SKM-1 (cell line): Measurements from ENCODE around the gene MEGF8.
"Not testable (repeated sequence)": the region's sequence is repeated elsewhere in the genome, so short reads cannot be mapped to it uniquely, and the experiment has no call there.

Experiments used
- DNase-seq: peaks from one replicate; lab custom pipeline; 2025; ENCODE audit not compliant: unreplicated experiment; lab: John Stamatoyannopoulos, UW

Gene MEGF8

GRCh38 chr19:42328854-42329253 lies 3.4 kb downstream of the MEGF8 start:
- DNase-seq = no peak

GRCh38 chr19:42330241-42330711 lies 4.8 kb downstream of the MEGF8 start:
- DNase-seq = no peak

GRCh38 chr19:42331333-42331732 lies 5.9 kb downstream of the MEGF8 start:
- not testable (repeated sequence) for DNase-seq

- DNase-seq = no peak
Observed at GRCh38 chr19:42332059-42332458, 6.6 kb downstream of the MEGF8 start.

GRCh38 chr19:42333018-42333417 lies 7.6 kb downstream of the MEGF8 start:
- no peak for DNase-seq

- no peak for DNase-seq
Observed at GRCh38 chr19:42333975-42334696, 8.7 kb downstream of the MEGF8 start.

GRCh38 chr19:42334697-42335373 lies 9.4 kb downstream of the MEGF8 start:
- DNase-seq = no peak

GRCh38 chr19:42335374-42335936 lies 10.0 kb downstream of the MEGF8 start:
- no peak for DNase-seq

- DNase-seq = no peak
Observed at GRCh38 chr19:42335971-42336370, 10.5 kb downstream of the MEGF8 start.

- not testable (repeated sequence) for DNase-seq
Observed at GRCh38 chr19:42339126-42339860, 13.9 kb downstream of the MEGF8 start.

- not testable (repeated sequence) for DNase-seq
Observed at GRCh38 chr19:42339922-42340321, 14.5 kb downstream of the MEGF8 start.

GRCh38 chr19:42343344-42344110 lies 18.1 kb downstream of the MEGF8 start:
- no peak for DNase-seq

GRCh38 chr19:42344336-42344893 lies 19.0 kb downstream of the MEGF8 start:
- DNase-seq = no peak

GRCh38 chr19:42345191-42345812 lies 19.9 kb downstream of the MEGF8 start:
- no peak for DNase-seq

GRCh38 chr19:42348211-42348610 lies 22.8 kb downstream of the MEGF8 start:
- no peak for DNase-seq

GRCh38 chr19:42349378-42350107 lies 24.1 kb downstream of the MEGF8 start:
- DNase-seq = no peak

GRCh38 chr19:42350417-42350816 lies 25.0 kb downstream of the MEGF8 start:
- DNase-seq = no peak

GRCh38 chr19:42351079-42351735 lies 25.8 kb downstream of the MEGF8 start:
- DNase-seq = no peak
